ENCODE results near the gene PLCH1. TPM values are rescaled to one million over a fixed set of nuclear protein-coding genes. Genes with fewer than 3 reads are reported as not detected.

PLCH1 gene
- total RNA-seq, 1 donor from 2014 or later = not detected

DNA sequence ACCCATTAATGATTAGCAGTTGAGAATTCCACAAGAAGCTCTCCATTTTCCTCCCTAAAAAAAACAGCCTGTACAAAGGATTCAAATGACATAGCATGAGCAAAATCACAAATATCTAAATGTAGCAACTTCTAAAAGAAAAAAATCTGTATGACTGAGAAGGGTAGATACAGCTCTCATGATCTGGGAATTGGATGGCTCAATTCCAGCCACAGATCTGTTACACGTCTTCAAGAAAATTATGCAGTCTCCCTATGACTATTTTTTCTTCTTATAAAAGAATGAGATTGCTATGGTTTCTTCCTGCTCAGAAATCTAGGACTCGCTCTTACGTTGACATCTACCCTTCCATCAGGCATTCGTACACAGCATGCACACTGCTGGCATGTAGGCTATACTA, 71.5 kb downstream of the PLCH1 start:
- TF ChIP-seq, protein P1, sequence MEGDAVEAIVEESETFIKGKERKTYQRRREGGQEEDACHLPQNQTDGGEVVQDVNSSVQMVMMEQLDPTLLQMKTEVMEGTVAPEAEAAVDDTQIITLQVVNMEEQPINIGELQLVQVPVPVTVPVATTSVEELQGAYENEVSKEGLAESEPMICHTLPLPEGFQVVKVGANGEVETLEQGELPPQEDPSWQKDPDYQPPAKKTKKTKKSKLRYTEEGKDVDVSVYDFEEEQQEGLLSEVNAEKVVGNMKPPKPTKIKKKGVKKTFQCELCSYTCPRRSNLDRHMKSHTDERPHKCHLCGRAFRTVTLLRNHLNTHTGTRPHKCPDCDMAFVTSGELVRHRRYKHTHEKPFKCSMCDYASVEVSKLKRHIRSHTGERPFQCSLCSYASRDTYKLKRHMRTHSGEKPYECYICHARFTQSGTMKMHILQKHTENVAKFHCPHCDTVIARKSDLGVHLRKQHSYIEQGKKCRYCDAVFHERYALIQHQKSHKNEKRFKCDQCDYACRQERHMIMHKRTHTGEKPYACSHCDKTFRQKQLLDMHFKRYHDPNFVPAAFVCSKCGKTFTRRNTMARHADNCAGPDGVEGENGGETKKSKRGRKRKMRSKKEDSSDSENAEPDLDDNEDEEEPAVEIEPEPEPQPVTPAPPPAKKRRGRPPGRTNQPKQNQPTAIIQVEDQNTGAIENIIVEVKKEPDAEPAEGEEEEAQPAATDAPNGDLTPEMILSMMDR (IDR thresholded peaks at IDR 0.05) = no peak
- Mint-ChIP-seq H3K9me3 (ENCODE audit: unreplicated experiment) (no peaks in the 10 kb centered on the region), H3K27ac (ENCODE audit: unreplicated experiment) (no peak overlapping the region)

DNA sequence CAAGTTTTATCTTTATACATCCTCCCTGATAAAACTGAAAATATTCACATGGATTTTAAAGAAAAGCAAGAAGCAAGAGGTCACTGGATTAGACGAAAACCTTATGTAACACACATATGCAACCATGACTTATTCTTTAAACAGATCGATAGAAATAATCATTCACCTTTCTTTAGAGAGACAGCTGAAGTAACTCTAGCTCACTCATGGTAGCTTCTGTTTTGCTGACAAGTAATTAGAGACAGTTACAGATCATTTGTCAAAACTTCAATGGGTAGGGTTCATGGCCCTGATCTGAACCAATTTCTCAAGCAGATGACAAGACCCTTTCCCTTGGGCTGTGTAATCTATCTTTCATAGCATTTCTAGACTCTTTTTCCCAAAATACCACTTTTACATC, 74.5 kb downstream of the PLCH1 start:
- H3K27me3 Mint-ChIP-seq (ENCODE audit: unreplicated experiment) = peaks cover 15% of the 10 kb centered on the region
- no peak for DNase-seq (ENCODE audit: extremely low spot score, unreplicated experiment)
- H3K27ac Mint-ChIP-seq (ENCODE audit: unreplicated experiment) = no peak overlapping the region
- no peaks in the 10 kb centered on the region for H3K9me3 Mint-ChIP-seq (ENCODE audit: unreplicated experiment)
- H3K4me1 Mint-ChIP-seq (ENCODE audit: unreplicated experiment) = no peaks in the 10 kb centered on the region
- TF ChIP-seq, protein P1 (IDR thresholded peaks at IDR 0.05) = no peak
- H3K36me3 Mint-ChIP-seq (ENCODE audit: unreplicated experiment) = no peaks in the 10 kb centered on the region
- H3K4me3 Mint-ChIP-seq (ENCODE audit: unreplicated experiment) = no peak overlapping the region

More for the DNA sequence above, 71.5 kb downstream of the PLCH1 start:
- no peak for DNase-seq (ENCODE audit: extremely low spot score, unreplicated experiment)
- H3K4me1 Mint-ChIP-seq (ENCODE audit: unreplicated experiment) = peaks cover 8% of the 10 kb centered on the region
- H3K36me3 Mint-ChIP-seq (ENCODE audit: unreplicated experiment) = no peaks in the 10 kb centered on the region
- peaks cover 16% of the 10 kb centered on the region for H3K27me3 Mint-ChIP-seq (ENCODE audit: unreplicated experiment)
- H3K4me3 Mint-ChIP-seq (ENCODE audit: unreplicated experiment) = no peak overlapping the region

DNA sequence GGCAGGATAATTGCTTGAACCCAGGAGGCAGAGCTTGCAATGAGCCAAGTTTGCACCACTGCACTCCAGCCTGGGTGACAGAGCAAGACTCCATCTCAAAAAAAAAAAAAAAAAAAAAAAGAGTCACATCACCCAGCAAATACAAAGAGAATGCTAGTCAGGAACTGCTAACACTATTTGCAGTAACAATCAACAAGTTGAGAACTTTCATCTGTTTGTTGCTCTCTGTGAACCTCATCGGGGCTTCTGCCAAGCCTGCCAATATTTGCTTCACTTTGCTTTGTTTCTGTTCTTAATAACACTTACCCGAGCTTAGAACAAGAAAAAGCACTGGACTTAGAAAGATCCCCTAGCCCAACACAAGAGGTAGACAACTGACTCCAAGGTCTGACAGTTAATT, 76.9 kb downstream of the PLCH1 start:
- Mint-ChIP-seq H3K4me3 (ENCODE audit: unreplicated experiment) (no peak overlapping the region), H3K27ac (ENCODE audit: unreplicated experiment) (no peak overlapping the region)

DNA sequence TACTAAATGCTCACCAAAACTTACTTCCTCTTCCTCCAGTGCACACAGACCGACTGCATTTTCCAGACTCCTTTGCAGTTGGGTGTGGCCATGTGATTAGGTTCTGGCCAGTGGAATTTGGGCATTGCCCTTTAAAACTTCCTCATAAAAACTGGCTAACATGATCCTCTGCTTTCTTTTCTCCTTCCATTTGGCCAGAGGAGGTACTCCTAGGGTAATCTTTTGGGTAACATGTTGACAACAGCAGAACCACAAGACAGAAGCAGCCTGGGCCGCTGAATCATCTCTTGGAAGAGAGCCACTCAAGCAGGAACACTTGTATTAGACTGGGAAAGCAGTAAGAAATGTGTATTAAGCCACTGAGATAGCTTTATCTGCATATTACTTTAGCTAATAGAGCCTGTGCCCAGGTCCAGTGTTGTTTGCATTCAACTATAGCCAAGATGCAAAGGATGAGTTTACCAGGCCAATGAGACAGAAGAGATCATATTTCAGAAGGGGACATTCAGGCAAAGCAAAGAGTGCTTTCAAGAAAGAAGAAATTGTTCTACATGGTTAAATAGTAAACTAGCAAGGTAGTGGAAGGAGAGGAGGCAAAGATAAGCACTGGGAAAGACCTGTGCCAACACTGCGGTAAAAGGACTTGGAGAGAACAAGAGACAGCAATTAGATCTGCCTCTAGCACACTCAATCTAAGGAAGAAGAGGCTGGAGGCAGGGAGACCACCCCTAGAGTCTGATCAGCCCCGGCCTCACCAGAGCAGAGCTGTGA, 79.8 kb downstream of the PLCH1 start:
- no peak for DNase-seq (ENCODE audit: extremely low spot score, unreplicated experiment)
- Mint-ChIP-seq H3K27ac (ENCODE audit: unreplicated experiment) (no peak overlapping the region), H3K4me3 (ENCODE audit: unreplicated experiment) (no peak overlapping the region), H3K9me3 (ENCODE audit: unreplicated experiment) (no peaks in the 10 kb centered on the region), H3K36me3 (ENCODE audit: unreplicated experiment) (no peaks in the 10 kb centered on the region), H3K27me3 (ENCODE audit: unreplicated experiment) (peaks cover 6% of the 10 kb centered on the region), H3K4me1 (ENCODE audit: unreplicated experiment) (no peaks in the 10 kb centered on the region)
- TF ChIP-seq, protein P1 (IDR thresholded peaks at IDR 0.05) = no peak

More for the DNA sequence above, 76.9 kb downstream of the PLCH1 start:
- DNase-seq (ENCODE audit: extremely low spot score, unreplicated experiment) = no peak
- no peaks in the 10 kb centered on the region for H3K9me3 Mint-ChIP-seq (ENCODE audit: unreplicated experiment)
- H3K4me1 Mint-ChIP-seq (ENCODE audit: unreplicated experiment) = no peaks in the 10 kb centered on the region
- no peaks in the 10 kb centered on the region for H3K36me3 Mint-ChIP-seq (ENCODE audit: unreplicated experiment)
- peaks cover 12% of the 10 kb centered on the region for H3K27me3 Mint-ChIP-seq (ENCODE audit: unreplicated experiment)
- TF ChIP-seq, protein P1 (IDR thresholded peaks at IDR 0.05) = no peak

DNA sequence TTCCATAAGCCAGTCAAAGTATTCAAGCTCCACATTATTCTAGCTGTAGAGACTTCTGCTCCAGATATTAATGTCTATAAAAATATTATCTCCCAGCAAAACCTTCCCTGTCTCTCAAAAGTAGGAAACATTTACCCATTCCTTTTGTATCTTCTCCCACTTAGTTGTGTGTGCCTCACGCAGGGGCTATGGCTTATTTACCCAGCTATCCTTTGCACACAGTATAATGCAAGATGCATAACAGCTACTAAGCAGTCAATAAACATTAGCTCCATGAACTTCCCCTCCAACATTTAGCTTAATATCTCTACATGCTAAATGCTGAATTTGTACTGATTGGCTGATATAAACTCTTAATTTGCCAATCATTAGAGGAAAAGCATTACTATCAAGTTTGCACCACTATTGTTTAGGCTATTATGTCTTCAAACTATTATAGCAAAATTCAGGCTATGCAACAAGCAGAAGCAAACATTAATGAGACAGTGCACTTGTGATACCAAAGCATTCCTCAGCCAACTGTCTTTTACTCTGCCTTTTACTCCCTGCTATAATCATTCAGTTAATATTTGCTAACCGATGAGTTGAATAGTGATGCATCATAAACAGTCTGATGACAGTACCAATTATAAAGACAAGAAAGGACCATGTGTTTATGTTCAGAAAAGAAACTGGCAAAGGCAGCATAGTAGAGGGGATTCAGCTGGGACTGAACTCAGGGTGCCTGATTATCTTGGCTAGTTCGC, 81.2 kb downstream of the PLCH1 start:
- Mint-ChIP-seq H3K27ac (ENCODE audit: unreplicated experiment) (no peak overlapping the region), H3K27me3 (ENCODE audit: unreplicated experiment) (peaks cover 5% of the 10 kb centered on the region), H3K4me3 (ENCODE audit: unreplicated experiment) (no peak overlapping the region), H3K9me3 (ENCODE audit: unreplicated experiment) (no peaks in the 10 kb centered on the region), H3K4me1 (ENCODE audit: unreplicated experiment) (no peaks in the 10 kb centered on the region), H3K36me3 (ENCODE audit: unreplicated experiment) (no peaks in the 10 kb centered on the region)
- DNase-seq (ENCODE audit: extremely low spot score, unreplicated experiment) = no peak
- TF ChIP-seq, protein P1 (IDR thresholded peaks at IDR 0.05) = no peak

Measured in osteocyte (in vitro differentiated cells).